HG02870 (cell line): ENCODE measurements around the gene TACR1.
"Not testable (repeated sequence)": the region's sequence is repeated elsewhere in the genome, so short reads cannot be mapped to it uniquely, and the experiment has no call there.

Experiments used
- ATAC-seq: cut with Tn5 transposase; IDR thresholded peaks from one replicate; pipeline ENCODE4 v1.9.1; 2021; ENCODE audit warnings: mild to moderate bottlenecking, moderate library complexity; ENCODE audit not compliant: unreplicated experiment

Gene TACR1

GRCh38 chr2:75199428-75200011 lies at the start of gene TACR1:
TSS of gene TACR1 (minus strand) at chr2:75199520. CDS start at chr2:75198934, 586 bp downstream.
- peak; percentile 76 for ATAC-seq

GRCh38 chr2:75248581-75248980 lies 49.3 kb upstream of the TACR1 start:
- not testable (repeated sequence) for ATAC-seq

GRCh38 chr2:75246441-75247167 lies 47.3 kb upstream of the TACR1 start:
- ATAC-seq: no peak

GRCh38 chr2:75243219-75243618 lies 43.9 kb upstream of the TACR1 start:
- ATAC-seq: no peak

GRCh38 chr2:75241696-75242095 lies 42.4 kb upstream of the TACR1 start:
- no peak for ATAC-seq

- ATAC-seq: no peak
Observed at GRCh38 chr2:75238670-75239330, 39.5 kb upstream of the TACR1 start.

GRCh38 chr2:75237296-75237695 lies 38.0 kb upstream of the TACR1 start:
- no peak for ATAC-seq

GRCh38 chr2:75233965-75234364 lies 34.6 kb upstream of the TACR1 start:
- no peak for ATAC-seq

- ATAC-seq: no peak
Observed at GRCh38 chr2:75226617-75227016, 27.3 kb upstream of the TACR1 start.

- ATAC-seq: no peak
Observed at GRCh38 chr2:75226099-75226498, 26.8 kb upstream of the TACR1 start.

GRCh38 chr2:75224636-75225094 lies 25.3 kb upstream of the TACR1 start:
- ATAC-seq: no peak

- ATAC-seq: no peak
Observed at GRCh38 chr2:75222527-75222926, 23.2 kb upstream of the TACR1 start.

- ATAC-seq: no peak
Observed at GRCh38 chr2:75221862-75222261, 22.5 kb upstream of the TACR1 start.

- not testable (repeated sequence) for ATAC-seq
Observed at GRCh38 chr2:75219213-75219612, 19.9 kb upstream of the TACR1 start.

GRCh38 chr2:75211266-75211770 lies 12.0 kb upstream of the TACR1 start:
- ATAC-seq: no peak

- no peak for ATAC-seq
Observed at GRCh38 chr2:75210409-75210808, 11.1 kb upstream of the TACR1 start.

GRCh38 chr2:75208738-75209137 lies 9.4 kb upstream of the TACR1 start:
- no peak for ATAC-seq

GRCh38 chr2:75204833-75205232 lies 5.5 kb upstream of the TACR1 start:
- no peak for ATAC-seq

GRCh38 chr2:75202359-75202758 lies 3.0 kb upstream of the TACR1 start:
- no peak for ATAC-seq

- ATAC-seq: no peak
Observed at GRCh38 chr2:75200140-75201096, 1.1 kb upstream of the TACR1 start.
